HUES48 (cell line): Measurements from ENCODE around the gene PFKM.
A peak's percentile ranks its signal among the peaks of the same experiment; 100 is the strongest.

Source experiments
- H3K27ac ChIP-seq: one replicate; pipeline ENCODE4 v1.7.0; 2013; ENCODE audit warnings: low read depth, low read length, inconsistent platforms
- H3K27me3 ChIP-seq: 2 replicates; pipeline ENCODE4 v1.6.1; 2013; ENCODE audit warnings: mild to moderate bottlenecking, low read length; ENCODE audit not compliant: control insufficient read depth, insufficient read depth
- H3K36me3 ChIP-seq: 2 replicates; pipeline ENCODE4 v1.6.1; 2013; ENCODE audit warnings: low read length; ENCODE audit not compliant: control insufficient read depth, insufficient read depth
- H3K4me1 ChIP-seq: 2 replicates; pipeline ENCODE4 v1.6.1; 2013; ENCODE audit warnings: mild to moderate bottlenecking, low read length; ENCODE audit not compliant: control insufficient read depth, insufficient read depth
- H3K4me3 ChIP-seq: 2 replicates; pipeline ENCODE4 v1.5.1; 2013; ENCODE audit warnings: mild to moderate bottlenecking, low read depth, low read length
- H3K9ac ChIP-seq: 2 replicates; pipeline ENCODE4 v1.6.1; 2013; ENCODE audit warnings: mild to moderate bottlenecking, low read depth, low read length, moderate library complexity
- H3K9me3 ChIP-seq: 2 replicates; pipeline ENCODE4 v1.6.1; 2013; ENCODE audit warnings: low read length; ENCODE audit not compliant: control insufficient read depth, insufficient read depth

PFKM gene

DNA sequence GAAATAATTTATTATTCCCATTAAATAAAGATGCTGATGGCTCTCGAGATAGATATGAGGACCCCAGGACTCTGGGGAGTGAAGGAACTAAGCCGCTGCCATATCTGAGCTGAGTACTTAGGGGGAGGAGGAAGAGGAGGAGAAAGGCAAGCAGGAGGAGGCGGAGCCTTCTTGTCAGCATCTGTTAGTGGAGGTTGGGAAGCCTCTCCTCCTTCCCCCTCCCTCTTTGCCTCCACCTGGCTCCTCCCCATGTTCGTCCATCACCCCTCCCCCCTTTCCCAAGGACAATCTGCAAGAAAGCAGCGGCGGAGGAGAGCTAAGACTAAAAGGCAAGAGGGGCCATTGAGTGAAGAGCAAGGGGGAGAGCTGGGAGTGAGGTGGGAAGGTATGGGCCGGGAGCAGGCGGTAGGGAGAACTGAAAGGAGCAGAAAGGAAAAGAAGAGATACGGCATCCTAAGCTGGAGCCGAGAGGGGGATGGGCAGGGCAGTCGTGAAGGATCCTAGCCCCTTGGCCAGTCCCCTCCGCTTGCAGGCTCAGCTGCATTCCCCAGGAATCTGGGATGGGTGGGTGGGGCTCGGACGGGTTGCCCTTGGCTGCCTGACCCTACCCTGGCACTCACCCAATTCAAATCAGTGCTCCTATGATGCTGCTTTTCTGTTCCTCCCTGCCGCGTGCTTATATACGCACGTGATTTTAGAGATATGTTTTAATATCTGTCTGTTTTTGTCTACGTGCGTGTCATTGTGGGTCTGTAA, at the start of gene PFKM:
Gene PFKM, plus strand, starts transcription at position 287 of the 756 bp plus-strand sequence. CDS start 3,411 bp downstream, outside the sequence.
- peaks cover 24% of the 10 kb centered on the region for H3K36me3 ChIP-seq
- no peaks in the 10 kb centered on the region for H3K27me3 ChIP-seq
- peak within 1 kb of the TSS; percentile 83 for H3K27ac ChIP-seq
- peak within 1 kb of the TSS; percentile 94 for H3K4me3 ChIP-seq
- no peaks in the 10 kb centered on the region for H3K9me3 ChIP-seq
- H3K4me1 ChIP-seq = peaks cover 16% of the 10 kb centered on the region
- H3K9ac ChIP-seq = peak within 1 kb of the TSS; percentile 80

DNA sequence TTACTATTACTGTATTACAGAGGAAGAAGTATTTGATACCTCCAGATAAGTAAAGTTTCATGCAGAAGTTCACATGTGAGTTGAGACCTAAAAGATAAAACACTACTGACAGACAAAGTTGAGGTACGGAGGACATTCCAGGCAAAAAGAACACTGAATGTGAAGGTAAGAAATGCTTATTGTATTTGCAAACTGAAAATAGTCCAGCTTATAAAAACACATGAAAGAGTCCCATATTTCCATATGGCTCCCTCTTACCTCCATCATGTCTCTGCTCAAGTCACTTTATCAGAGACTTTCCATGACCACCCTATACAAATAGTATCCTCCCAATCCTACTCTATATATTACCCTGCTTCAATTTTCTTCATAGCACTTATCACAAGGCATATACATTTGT, 49.1 kb upstream of the PFKM start:
- H3K9me3 ChIP-seq = no peaks in the 10 kb centered on the region
- H3K27ac ChIP-seq = no peak overlapping the region
- no peaks in the 10 kb centered on the region for H3K4me1 ChIP-seq
- H3K9ac ChIP-seq = no peak overlapping the region
- H3K4me3 ChIP-seq = no peak overlapping the region
- peaks cover 73% of the 10 kb centered on the region for H3K36me3 ChIP-seq
- H3K27me3 ChIP-seq = no peaks in the 10 kb centered on the region

DNA sequence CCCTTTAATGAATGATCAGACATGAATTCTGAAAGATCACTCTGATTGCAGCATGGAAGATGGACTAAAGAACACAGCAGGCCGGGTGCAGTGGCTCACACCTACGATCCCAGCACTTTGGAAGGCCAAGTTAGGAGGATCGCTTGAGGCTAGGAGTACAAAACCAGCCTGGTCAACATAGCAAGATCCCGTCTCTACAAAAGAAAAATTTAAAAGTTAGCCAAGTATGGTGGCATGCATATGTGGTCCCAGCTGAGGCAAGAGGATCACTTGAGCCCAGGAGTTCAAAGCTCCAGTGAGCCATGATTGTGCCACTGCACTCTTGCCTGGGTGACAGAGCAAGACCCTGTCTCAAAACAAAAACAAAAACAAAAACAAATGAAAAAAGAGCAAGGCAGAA, 48.4 kb upstream of the PFKM start:
- H3K36me3 ChIP-seq = peaks cover 66% of the 10 kb centered on the region

DNA sequence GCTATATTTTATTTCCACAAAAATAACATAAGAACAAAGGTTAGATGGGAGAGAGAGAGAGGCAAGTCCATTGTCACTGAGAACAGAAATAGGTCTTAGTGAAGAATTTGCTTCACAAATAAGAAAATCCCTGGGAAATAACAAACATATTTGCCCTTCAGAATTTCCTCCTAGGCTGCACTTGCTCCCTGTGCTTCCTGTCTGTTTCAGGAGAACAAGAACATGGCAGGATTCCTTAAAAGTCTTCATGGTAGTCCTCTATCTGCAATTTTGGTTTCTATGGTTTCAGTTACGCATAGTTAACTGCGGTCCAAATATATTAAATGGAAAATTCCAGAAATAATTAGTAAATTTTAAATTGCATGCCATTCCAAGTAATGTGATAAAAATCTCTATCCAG, 47.4 kb upstream of the PFKM start:
- no peaks in the 10 kb centered on the region for H3K4me1 ChIP-seq
- H3K4me3 ChIP-seq = no peak overlapping the region
- H3K9me3 ChIP-seq = no peaks in the 10 kb centered on the region
- H3K27me3 ChIP-seq = no peaks in the 10 kb centered on the region
- no peak overlapping the region for H3K9ac ChIP-seq
- H3K36me3 ChIP-seq = peaks cover 57% of the 10 kb centered on the region
- no peak overlapping the region for H3K27ac ChIP-seq

More for the DNA sequence above, 48.4 kb upstream of the PFKM start:
- Histone ChIP-seq H3K9me3 (no peaks in the 10 kb centered on the region), H3K9ac (no peak overlapping the region), H3K27ac (no peak overlapping the region), H3K27me3 (no peaks in the 10 kb centered on the region), H3K4me1 (no peaks in the 10 kb centered on the region), H3K4me3 (no peak overlapping the region)

DNA sequence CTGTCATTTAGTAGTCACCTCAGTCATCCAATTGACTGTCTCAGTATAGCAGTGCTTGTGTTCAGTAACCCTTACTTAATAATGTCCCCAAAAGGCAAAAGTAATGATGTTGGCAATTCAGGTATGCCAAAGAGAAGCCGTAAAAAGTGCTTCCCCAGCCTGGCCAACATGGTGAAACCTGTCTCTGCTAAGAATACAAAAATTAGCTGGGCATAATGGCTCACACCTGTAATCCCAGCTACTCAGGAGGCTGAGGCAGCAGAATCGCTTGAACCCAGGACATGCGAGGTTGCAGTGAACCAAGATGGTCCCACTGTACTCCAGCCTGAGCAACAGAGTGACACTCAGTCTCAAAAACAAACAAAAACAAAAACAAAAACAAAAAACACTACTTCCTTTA, 46.9 kb upstream of the PFKM start:
- Histone ChIP-seq H3K4me1 (no peaks in the 10 kb centered on the region), H3K27ac (no peak overlapping the region), H3K9me3 (no peaks in the 10 kb centered on the region), H3K9ac (no peak overlapping the region), H3K4me3 (no peak overlapping the region), H3K36me3 (peaks cover 53% of the 10 kb centered on the region), H3K27me3 (no peaks in the 10 kb centered on the region)

DNA sequence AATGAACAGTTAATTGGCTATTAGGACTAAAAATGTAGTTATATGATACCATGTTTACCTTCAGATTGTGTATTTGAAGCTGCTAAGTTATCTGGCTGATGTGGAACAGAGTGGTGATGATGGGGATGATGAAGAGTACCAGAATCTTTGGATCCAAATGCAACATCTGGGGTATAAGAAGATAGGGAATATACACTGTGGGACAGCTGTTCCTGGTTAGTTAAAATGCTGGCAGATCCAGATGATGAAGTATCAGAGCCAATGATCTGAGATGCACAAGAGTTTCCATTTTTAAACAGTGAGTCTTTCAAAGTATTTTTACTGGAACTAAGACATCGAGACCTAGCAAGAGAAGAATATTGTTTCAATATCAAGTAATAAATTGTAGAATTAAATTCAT, 44.9 kb upstream of the PFKM start:
- Histone ChIP-seq H3K4me1 (no peaks in the 10 kb centered on the region), H3K4me3 (no peak overlapping the region), H3K27me3 (no peaks in the 10 kb centered on the region), H3K36me3 (peaks cover 50% of the 10 kb centered on the region), H3K9me3 (no peaks in the 10 kb centered on the region), H3K27ac (no peak overlapping the region), H3K9ac (no peak overlapping the region)

DNA sequence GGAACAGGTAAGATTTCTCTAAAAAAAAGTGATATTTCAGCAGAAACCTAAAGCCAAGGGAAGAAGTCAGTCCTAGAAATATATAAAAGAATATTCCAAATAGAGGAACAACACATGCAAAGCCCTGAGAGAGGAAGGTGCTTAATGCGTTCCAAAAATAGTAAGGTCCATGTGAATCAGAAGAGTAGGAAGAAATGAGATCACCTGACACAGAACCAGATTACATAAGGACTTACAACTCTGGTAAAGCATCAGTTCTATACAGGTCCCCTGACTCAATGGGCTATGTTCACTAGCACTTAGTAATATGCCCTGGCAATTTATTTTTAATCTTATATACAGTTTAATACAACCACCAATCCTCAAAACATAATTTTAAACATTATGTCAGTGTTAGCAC, 43.3 kb upstream of the PFKM start:
- Histone ChIP-seq H3K27ac (no peak overlapping the region), H3K9ac (no peak overlapping the region), H3K9me3 (no peaks in the 10 kb centered on the region), H3K4me3 (no peak overlapping the region), H3K36me3 (peaks cover 46% of the 10 kb centered on the region), H3K4me1 (no peaks in the 10 kb centered on the region), H3K27me3 (no peaks in the 10 kb centered on the region)

DNA sequence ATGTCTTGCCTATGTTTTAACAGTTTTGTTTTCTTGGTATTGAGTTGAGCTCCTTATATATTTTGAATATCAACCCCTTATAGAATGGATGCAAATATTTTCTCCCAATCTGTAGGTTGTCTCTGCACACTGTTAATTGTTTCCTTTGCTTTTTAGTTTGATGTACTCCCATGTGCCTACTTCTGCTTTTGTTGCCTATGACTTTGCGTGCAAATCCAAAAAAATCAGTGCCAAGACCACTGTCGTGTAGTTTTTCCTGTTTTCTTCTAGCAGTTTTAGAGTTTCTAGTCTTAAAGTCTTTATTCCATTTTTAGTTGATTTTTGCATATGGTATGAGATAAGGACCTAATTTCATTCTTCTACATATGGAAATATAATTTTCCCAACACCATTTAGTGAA, 42.1 kb upstream of the PFKM start:
- no peak overlapping the region for H3K27ac ChIP-seq
- H3K4me1 ChIP-seq = no peaks in the 10 kb centered on the region
- peaks cover 42% of the 10 kb centered on the region for H3K36me3 ChIP-seq
- H3K9ac ChIP-seq = no peak overlapping the region
- no peaks in the 10 kb centered on the region for H3K9me3 ChIP-seq
- no peak overlapping the region for H3K4me3 ChIP-seq
- no peaks in the 10 kb centered on the region for H3K27me3 ChIP-seq

DNA sequence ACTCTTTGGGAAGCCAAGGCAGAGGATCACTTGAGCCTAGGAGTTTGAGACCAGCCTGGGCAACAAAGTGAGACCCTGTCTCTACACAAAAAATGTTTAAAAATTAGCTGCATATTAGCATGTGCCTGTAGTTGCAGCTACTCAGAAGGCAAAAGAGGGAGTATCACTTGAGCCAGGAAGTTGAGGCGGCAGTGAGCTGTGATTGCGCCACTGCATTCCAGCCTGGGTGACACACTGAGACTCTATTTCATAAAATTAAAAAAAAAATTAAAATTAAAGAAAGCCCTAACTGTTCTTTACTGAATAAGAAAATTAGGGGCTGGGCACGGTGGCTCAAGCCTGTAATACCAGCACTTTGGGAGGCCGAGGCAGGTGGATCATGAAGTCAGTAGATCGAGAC, 40.3 kb upstream of the PFKM start:
- no peaks in the 10 kb centered on the region for H3K4me1 ChIP-seq
- no peaks in the 10 kb centered on the region for H3K9me3 ChIP-seq
- H3K27me3 ChIP-seq = no peaks in the 10 kb centered on the region
- H3K4me3 ChIP-seq = no peak overlapping the region
- H3K27ac ChIP-seq = no peak overlapping the region
- H3K36me3 ChIP-seq = peaks cover 42% of the 10 kb centered on the region
- H3K9ac ChIP-seq = no peak overlapping the region

DNA sequence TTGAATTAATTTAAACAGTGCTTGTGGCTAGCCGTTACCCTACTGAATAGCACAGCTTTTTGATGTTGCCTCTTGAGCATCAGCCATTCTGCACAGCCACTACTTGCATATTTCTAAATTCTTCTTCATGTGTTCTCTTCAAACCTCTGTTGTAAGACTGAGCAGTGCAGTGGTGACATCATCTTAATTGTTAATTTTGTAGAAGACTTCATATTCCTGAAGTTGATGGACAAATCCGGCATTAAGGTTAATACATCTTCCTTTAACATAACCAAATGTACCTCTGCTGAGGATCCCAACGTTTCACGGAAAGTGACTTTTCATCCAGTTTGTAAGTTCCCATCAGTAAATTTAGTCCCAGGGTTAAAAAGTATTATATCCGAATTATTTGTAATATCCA, 38.9 kb upstream of the PFKM start:
- Histone ChIP-seq H3K27ac (no peak overlapping the region), H3K4me3 (no peak overlapping the region), H3K9ac (no peak overlapping the region), H3K36me3 (peaks cover 39% of the 10 kb centered on the region), H3K4me1 (no peaks in the 10 kb centered on the region), H3K27me3 (no peaks in the 10 kb centered on the region), H3K9me3 (no peaks in the 10 kb centered on the region)

DNA sequence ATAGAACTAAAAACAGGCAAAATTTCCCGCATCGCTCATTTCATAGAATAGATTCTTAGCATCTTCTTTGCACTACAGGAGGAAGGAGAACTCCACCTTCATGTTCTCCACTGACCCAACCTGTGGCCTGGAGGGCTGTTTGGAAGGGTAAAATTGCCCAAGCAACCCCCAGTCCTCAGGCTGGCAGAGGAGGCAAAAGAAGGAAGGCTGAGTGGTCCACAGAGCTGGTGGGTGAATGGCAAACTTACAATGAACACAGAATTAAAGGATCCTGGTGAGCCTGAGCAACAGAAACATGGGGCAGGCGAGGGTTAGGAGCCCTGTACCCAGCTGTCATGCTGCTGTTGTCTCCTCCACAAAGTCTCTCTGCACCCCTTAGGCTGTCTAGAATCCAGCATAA, 38.3 kb upstream of the PFKM start:
- Histone ChIP-seq H3K36me3 (peaks cover 44% of the 10 kb centered on the region), H3K9ac (no peak overlapping the region), H3K27me3 (no peaks in the 10 kb centered on the region), H3K9me3 (no peaks in the 10 kb centered on the region), H3K4me1 (no peaks in the 10 kb centered on the region), H3K4me3 (no peak overlapping the region), H3K27ac (no peak overlapping the region)
